Measurements from ENCODE around the gene PRDM15.

The PRDM15 gene

DNA sequence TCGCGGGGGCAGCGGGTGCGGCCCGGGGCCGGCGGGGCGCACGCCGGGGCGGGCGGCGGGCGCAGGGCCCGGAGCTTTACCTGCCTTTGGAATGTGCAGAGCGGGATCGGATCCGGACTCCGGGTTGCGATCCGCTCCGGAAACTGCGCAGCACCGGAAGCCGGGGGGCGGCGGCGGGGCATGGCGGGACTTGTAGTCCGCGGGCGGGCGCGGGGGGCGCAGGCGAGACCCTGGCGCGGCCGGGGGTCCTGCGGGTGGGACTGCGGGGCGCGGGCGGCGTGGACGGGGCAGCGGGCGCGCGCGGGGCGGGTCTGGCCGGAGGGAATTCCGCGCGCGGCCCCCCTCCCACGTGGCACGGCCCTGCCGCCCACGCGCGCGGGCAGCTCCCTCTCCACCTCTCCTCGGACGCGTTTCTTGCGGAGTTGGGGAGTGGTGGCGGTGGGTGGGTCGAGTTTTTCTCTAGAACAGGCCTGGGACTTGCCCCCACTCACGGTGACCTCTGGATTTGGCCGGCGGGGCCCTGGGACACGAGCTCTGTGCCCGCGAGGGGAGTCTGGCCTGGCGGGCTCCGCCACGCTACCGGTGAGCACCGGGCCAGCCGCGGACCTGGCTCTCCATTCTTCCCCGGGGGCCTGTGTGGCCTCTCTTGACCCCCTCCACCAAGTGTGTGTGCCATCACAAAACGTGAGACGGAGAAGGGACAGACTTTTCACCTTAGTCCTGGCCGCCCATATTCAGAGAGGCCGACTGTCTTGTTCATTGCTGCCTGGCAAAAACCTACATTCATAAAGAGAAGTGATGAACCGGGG, at the start of gene PRDM15:
Gene PRDM15 (minus strand): TSS at position 155 of the 809 bp plus-strand sequence. CDS start 18,981 bp downstream, outside the sequence.
- peak; percentile 68 for DNase-seq (ENCODE audit: low spot score)

- no peak for DNase-seq (ENCODE audit: low spot score)
Observed at GRCh38 chr21:41928621-41929220, 49.6 kb upstream of the PRDM15 start.

- DNase-seq (ENCODE audit: low spot score): peak; percentile 31
Observed at GRCh38 chr21:41927727-41928409, 48.7 kb upstream of the PRDM15 start.

DNA sequence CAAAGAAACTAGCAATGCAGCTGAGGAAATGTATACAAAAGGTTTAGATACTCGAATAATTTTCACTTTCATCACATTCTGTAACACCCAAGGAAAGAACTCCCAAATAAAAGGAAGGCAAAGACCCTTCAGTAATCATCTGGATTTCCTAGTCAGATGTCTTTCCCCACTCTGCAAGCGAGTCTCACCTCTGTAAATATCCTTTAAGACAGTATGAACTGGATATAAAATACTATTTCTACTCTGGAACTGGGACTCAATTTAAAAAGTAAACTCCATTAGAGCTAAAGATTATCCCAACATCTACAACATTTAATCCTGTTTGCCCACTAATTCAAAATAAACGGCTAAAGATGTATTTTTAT, 47.6 kb upstream of the PRDM15 start:
- no peak for DNase-seq (ENCODE audit: low spot score)

GRCh38 chr21:41926117-41926806, 47.1 kb upstream of the PRDM15 start:
- peak; percentile 76 for DNase-seq (ENCODE audit: low spot score)

DNA sequence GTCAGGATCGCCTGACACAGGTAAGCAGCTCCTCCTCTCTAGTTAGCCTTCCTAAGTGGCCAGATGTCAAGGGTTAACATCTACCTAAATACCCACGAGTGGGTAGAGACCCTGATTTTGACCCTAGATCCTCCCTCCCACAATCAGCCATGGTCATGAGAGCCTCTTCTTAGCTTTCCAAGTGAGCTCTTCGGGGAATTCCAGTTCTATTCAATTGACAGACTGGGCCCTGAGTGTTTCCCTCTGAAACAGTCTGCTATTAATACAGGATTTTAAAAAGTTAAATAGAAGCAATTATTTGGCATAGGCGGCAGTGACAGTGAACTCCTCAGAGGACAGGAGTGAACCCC, 46.6 kb upstream of the PRDM15 start:
- no peak for DNase-seq (ENCODE audit: low spot score)

- DNase-seq (ENCODE audit: low spot score): no peak
Observed at GRCh38 chr21:41924368-41924754, 45.2 kb upstream of the PRDM15 start.

GRCh38 chr21:41923631-41924367, 44.7 kb upstream of the PRDM15 start:
- no peak for DNase-seq (ENCODE audit: low spot score)

DNA sequence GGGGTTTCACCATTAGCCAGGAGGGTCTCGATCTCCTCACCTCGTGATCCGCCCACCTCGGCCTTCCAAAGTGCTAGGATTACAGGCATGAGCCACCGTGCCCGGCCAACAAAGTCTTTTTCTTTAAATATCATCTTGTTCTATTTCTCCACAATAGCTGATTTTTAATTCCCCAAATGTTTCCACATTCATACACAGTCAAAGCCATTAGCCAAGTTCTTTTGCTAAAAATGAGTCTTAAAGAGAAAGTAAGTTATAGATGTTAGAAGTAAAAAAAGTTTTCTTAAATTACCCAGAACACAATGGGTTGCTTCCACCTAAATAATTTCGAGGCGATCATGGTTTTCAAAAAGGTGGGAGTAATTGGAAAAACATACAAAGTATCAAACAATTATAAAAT, 44.0 kb upstream of the PRDM15 start:
- no peak for DNase-seq (ENCODE audit: low spot score)

DNA sequence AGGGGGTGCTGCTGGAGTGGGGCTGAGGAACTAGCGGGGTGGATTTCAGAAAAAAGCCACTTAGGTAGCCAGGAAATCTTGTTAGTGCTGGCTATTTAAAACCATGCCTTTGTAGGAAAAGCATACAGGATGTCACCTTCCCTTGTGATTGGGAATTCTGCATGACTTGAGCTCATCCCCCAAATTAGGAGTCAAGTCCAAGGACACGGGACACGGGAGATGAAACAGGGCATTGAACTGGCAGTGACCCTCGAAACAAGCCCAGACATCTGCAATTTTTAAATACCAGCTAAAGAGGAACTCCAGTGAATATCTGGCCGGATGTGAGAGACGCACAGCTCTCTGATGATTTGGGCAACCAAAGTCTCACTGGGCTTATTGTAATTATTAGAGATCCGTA, 41.9 kb upstream of the PRDM15 start:
- no peak for DNase-seq (ENCODE audit: low spot score)

DNA sequence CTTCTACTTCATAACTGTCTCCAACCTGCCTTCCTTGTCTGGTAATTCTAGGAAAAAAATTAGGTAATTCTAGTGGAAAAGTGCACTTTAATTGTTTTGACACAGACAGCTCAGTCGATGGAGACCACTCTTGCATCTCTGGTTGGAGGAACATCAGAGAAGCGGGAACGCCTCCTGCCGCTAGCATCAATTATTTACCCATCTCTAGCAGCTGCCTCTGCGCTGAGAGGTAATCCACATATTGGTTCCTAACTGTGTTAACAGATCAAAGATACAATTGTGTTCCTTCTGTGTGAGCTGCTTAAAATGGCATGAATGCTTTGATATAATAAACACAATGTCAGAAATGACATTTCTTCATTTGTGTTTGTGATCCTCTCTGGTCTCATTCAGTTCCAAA, 41.3 kb upstream of the PRDM15 start:
- DNase-seq (ENCODE audit: low spot score): no peak

DNA sequence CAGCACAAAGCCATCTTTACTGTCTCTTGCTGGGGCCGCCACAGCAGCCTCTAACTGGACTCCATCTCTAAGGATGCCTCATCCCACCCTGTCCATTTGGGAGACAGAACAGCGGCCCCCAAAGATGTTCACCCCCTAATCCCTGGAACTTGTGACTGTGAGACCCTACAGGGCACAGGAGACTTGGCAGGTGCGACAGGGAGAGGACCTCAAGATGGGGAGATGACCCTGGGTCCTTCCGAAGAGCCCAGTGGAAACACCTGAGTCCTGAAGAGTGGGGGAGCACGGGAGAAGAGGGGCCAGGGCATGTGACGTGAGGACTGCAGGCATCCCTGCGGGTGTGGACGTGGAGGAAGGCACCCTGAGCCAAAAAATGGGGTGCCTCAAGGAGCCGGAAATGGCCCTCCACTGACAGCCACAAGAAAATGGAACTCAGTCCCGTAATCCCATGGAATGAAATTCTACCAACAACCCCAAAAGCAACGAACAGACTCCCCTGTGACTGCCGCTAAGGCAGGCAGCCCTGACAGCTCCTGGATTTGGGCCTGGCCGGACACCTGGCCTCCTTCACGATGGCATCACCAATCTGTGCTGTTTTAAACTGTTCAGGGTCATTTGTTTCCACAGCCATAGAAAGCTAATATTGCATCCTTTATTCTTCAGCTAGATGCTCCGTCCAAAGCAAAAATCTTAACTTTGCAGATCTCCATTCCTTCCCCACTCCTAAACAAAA, 40.7 kb upstream of the PRDM15 start:
- no peak for DNase-seq (ENCODE audit: low spot score)

DNA sequence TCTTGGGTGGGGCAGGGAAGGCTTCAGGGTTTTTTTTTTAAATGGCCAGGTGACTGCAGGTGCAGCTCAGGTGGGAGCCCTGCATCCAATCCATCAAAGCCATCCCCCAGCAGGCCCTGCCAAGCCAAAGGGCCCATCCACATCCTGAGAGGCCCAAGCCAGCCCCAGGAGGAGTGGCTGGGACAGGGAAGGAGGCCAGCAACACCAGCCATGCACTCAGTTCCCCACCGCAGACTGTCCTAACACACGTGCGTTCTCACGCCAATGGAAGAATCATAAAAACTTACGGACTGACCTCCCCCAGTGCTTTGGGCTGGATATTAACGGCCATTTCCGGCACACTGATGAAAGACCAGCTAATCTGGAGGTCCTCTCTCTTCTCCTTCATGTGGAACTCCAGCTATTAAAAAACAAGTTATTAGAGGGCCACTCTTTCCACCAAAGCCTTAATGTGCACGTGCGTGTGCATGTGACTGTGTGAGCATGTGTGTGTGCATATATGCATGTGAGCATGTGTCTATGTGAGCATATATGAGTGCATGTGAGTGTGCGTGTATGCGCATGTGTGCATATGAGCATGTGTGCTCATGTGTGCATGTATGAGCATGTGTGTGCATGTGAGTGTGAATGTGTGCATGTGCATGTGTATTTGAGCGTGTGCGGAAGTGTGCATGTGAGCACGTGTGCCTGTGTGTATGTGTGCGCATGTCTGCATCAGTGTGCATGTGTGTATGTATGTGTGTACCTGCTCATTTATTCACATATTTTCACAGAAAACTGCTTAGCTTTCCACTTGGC, 39.6 kb upstream of the PRDM15 start:
- no peak for DNase-seq (ENCODE audit: low spot score)

- no peak for DNase-seq (ENCODE audit: low spot score)
Observed at GRCh38 chr21:41917531-41917930, 38.4 kb upstream of the PRDM15 start.

DNA sequence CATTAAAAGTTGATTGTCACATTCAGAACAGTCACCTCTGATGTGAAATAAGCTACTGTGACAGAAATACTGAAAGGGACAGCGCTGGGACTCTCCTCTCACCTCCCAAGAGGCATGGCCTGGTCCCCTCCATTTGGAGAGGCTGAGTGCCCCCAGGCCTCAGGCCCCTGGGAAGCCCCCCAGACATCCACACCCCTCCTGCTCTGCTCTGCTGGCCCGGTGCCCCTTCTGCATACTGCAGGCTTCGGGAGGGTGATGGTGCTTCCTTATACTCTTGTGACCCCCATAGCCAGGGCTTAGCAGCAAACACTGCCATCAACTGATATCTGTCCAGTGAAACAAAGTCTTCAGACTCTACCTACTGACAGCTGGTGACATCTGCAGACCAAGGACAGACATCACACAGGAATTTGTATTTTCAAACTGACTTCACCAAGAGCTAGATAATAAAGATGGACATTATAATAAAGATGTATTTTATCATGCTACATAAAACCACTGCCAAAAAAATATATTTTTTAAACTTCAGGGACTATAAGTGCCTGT, 37.8 kb upstream of the PRDM15 start:
- no peak for DNase-seq (ENCODE audit: low spot score)

- DNase-seq (ENCODE audit: low spot score): no peak
Observed at GRCh38 chr21:41914965-41915364, 35.8 kb upstream of the PRDM15 start.

GRCh38 chr21:41914358-41914757, 35.2 kb upstream of the PRDM15 start:
- DNase-seq (ENCODE audit: low spot score): no peak

GRCh38 chr21:41913230-41913629, 34.1 kb upstream of the PRDM15 start:
- DNase-seq (ENCODE audit: low spot score): no peak

DNA sequence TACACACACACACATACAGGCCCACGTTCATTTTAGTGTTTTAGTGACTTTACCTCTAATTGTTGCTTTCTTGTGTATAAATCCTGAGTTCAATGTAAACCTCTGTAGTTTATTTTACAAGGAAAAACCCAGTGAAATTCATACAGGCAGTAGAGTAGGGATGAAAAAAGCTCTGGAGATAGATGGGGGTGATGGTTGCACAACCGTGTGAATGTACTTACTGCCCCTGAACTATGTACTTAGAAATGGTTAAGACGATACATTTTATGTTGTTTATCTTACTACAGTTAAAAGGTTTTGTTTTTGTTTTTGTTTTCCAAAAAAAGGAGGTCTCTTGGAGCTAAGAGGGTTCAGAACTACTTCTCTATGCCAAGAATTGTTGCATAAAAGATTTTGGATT, 29.7 kb upstream of the PRDM15 start:
- no peak for DNase-seq (ENCODE audit: low spot score)
